B cell (primary cell): ENCODE data around the gene CCDC85B.

Experiments
- EZH2 ChIP-seq: IDR thresholded peaks from 2 replicates; pipeline ENCODE4 v1.6.1; 2012; ENCODE audit warnings: borderline replicate concordance, low read depth, mild to moderate bottlenecking, moderate library complexity, low read length; ENCODE audit not compliant: insufficient read depth, poor library complexity, severe bottlenecking
- TF ChIP-seq, protein P1 (sequence below): fragments of 200-600 bp; IDR thresholded peaks from one replicate; pipeline ENCODE4 v1.8.0; 2022; ENCODE audit warnings: antibody characterized with exemption, mild to moderate bottlenecking

- TF ChIP-seq EZH2, result no peak
- TF ChIP-seq, protein P1, sequence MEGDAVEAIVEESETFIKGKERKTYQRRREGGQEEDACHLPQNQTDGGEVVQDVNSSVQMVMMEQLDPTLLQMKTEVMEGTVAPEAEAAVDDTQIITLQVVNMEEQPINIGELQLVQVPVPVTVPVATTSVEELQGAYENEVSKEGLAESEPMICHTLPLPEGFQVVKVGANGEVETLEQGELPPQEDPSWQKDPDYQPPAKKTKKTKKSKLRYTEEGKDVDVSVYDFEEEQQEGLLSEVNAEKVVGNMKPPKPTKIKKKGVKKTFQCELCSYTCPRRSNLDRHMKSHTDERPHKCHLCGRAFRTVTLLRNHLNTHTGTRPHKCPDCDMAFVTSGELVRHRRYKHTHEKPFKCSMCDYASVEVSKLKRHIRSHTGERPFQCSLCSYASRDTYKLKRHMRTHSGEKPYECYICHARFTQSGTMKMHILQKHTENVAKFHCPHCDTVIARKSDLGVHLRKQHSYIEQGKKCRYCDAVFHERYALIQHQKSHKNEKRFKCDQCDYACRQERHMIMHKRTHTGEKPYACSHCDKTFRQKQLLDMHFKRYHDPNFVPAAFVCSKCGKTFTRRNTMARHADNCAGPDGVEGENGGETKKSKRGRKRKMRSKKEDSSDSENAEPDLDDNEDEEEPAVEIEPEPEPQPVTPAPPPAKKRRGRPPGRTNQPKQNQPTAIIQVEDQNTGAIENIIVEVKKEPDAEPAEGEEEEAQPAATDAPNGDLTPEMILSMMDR, result no peak
Observed at GRCh38 chr11:65862191-65862735, 28.2 kb upstream of the CCDC85B start.
